WTC11 (cell line): ENCODE results near the gene SMAP2. TPM values are rescaled to one million over a fixed set of nuclear protein-coding genes. Genes with fewer than 3 reads are reported as not detected.

ENCODE experiments used
- ATAC-seq: fragments of 200-7000 bp; cut with Tn5 transposase; 2 replicates; pipeline ENCODE4 v1.10.0; 2021; ENCODE audit warnings: mild to moderate bottlenecking, moderate library complexity
- CTCF ChIA-PET: fragments of 300-600 bp; sonication (Branson Sonifier 250); formaldehyde crosslinking; loops from one replicate; lab custom pipeline; 2021; ENCODE audit warnings: antibody characterized with exemption; lab: Charles Lee
- POLR2A ChIA-PET: fragments of 350-600 bp; sonication (Branson Sonifier 250); formaldehyde crosslinking; loops from one replicate; lab custom pipeline; 2021; ENCODE audit warnings: antibody characterized with exemption; lab: Charles Lee
- DNase-seq: peaks from one replicate; pipeline ENCODE4 v3.0.0; 2021; ENCODE audit warnings: low spot score
- H3K27ac Mint-ChIP-seq: 2 replicates; pipeline ENCODE4 v1.8.0; 2021; ENCODE audit warnings: mixed read lengths
- H3K27me3 Mint-ChIP-seq: 2 replicates; pipeline ENCODE4 v1.8.0; 2021; ENCODE audit warnings: low read depth, mild to moderate bottlenecking, moderate library complexity, mixed read lengths
- H3K36me3 Mint-ChIP-seq: 2 replicates; pipeline ENCODE4 v1.8.0; 2021; ENCODE audit warnings: mixed read lengths
- H3K4me1 Mint-ChIP-seq: 2 replicates; pipeline ENCODE4 v1.8.0; 2022; ENCODE audit warnings: mixed read lengths
- H3K4me3 Mint-ChIP-seq: 2 replicates; pipeline ENCODE4 v1.8.0; 2021; ENCODE audit warnings: mild to moderate bottlenecking, moderate library complexity, mixed read lengths
- H3K9me3 Mint-ChIP-seq: 2 replicates; pipeline ENCODE4 v1.8.0; 2021; ENCODE audit warnings: mixed read lengths
- ATF6 ChIP-seq: sonication (generic); formaldehyde crosslinking; IDR thresholded peaks from 2 replicates; pipeline ENCODE4 v1.8.1; 2023; ENCODE audit warnings: mild to moderate bottlenecking, missing genetic modification reagents
- CDX4 ChIP-seq: fragments of 250-450 bp; sonication (Bioruptor Pico); IDR thresholded peaks from 2 replicates; pipeline ENCODE4 v1.9.0; 2021; ENCODE audit warnings: moderate library complexity, mild to moderate bottlenecking, inconsistent platforms, borderline replicate concordance
- CREB1 ChIP-seq: sonication (generic); formaldehyde crosslinking; IDR thresholded peaks from 2 replicates; pipeline ENCODE4 v1.8.0; 2023; ENCODE audit warnings: mild to moderate bottlenecking, missing genetic modification reagents
- E2F1 ChIP-seq: sonication (generic); formaldehyde crosslinking; IDR thresholded peaks from 2 replicates; pipeline ENCODE4 v1.8.0; 2022; ENCODE audit warnings: mild to moderate bottlenecking, missing genetic modification reagents
- EMX1 ChIP-seq: fragments of 250-450 bp; sonication (Bioruptor Pico); IDR thresholded peaks from 2 replicates; pipeline ENCODE4 v1.8.0; 2021; ENCODE audit warnings: mild to moderate bottlenecking
- FOXP4 ChIP-seq: sonication (generic); formaldehyde crosslinking; IDR thresholded peaks from 2 replicates; pipeline ENCODE4 v1.8.0; 2022; ENCODE audit warnings: mild to moderate bottlenecking, missing genetic modification reagents
- GTF2I ChIP-seq: fragments of 250-450 bp; sonication (Bioruptor Pico); conservative IDR thresholded peaks from 2 replicates; pipeline ENCODE4 v1.4.0; 2021; ENCODE audit warnings: mild to moderate bottlenecking
- HMGA2 ChIP-seq: fragments of 250-450 bp; sonication (Bioruptor Pico); IDR thresholded peaks from 2 replicates; pipeline ENCODE4 v1.4.0; 2021; ENCODE audit warnings: mild to moderate bottlenecking, moderate library complexity
- IRF2 ChIP-seq: sonication (generic); formaldehyde crosslinking; IDR thresholded peaks from 2 replicates; pipeline ENCODE4 v1.8.0; 2022; ENCODE audit warnings: low read depth, missing genetic modification reagents, borderline replicate concordance
- MXD4 ChIP-seq: fragments of 250-450 bp; sonication (Bioruptor Pico); IDR thresholded peaks from 2 replicates; pipeline ENCODE4 v1.8.0; 2021; ENCODE audit warnings: mild to moderate bottlenecking, moderate library complexity, borderline replicate concordance
- TCF7 ChIP-seq: sonication (generic); formaldehyde crosslinking; IDR thresholded peaks from 2 replicates; pipeline ENCODE4 v1.8.0; 2022; ENCODE audit warnings: mild to moderate bottlenecking, low read depth, missing genetic modification reagents, moderate library complexity
- TEAD1 ChIP-seq: sonication (generic); formaldehyde crosslinking; IDR thresholded peaks from 2 replicates; pipeline ENCODE4 v1.8.0; 2022; ENCODE audit warnings: mild to moderate bottlenecking, missing genetic modification reagents
- ZNF121 ChIP-seq: sonication (generic); formaldehyde crosslinking; IDR thresholded peaks from 2 replicates; pipeline ENCODE4 v1.8.0; 2023; ENCODE audit warnings: missing genetic modification reagents
- ZNF138 ChIP-seq: sonication (generic); formaldehyde crosslinking; conservative IDR thresholded peaks from 2 replicates; pipeline ENCODE4 v1.8.1; 2022; ENCODE audit warnings: mild to moderate bottlenecking, moderate library complexity, missing genetic modification reagents
- ZNF232 ChIP-seq: sonication (generic); formaldehyde crosslinking; IDR thresholded peaks from 2 replicates; pipeline ENCODE4 v1.8.0; 2022; ENCODE audit warnings: mild to moderate bottlenecking, missing genetic modification reagents
- ZNF317 ChIP-seq: sonication (generic); formaldehyde crosslinking; IDR thresholded peaks from 2 replicates; pipeline ENCODE4 v1.8.1; 2023; ENCODE audit warnings: low read depth, mild to moderate bottlenecking, moderate library complexity, missing genetic modification reagents, borderline replicate concordance
- ZNF425 ChIP-seq: fragments of 250-450 bp; sonication (Bioruptor Pico); conservative IDR thresholded peaks from 2 replicates; pipeline ENCODE4 v1.9.0; 2021; ENCODE audit warnings: mild to moderate bottlenecking
- ZNF512 ChIP-seq: sonication (generic); formaldehyde crosslinking; IDR thresholded peaks from 2 replicates; pipeline ENCODE4 v1.8.1; 2022; ENCODE audit warnings: missing genetic modification reagents, borderline replicate concordance
- ZSCAN18 ChIP-seq: fragments of 250-450 bp; sonication (Bioruptor Pico); IDR thresholded peaks from 2 replicates; pipeline ENCODE4 v2.1.2; 2022; ENCODE audit warnings: mild to moderate bottlenecking, moderate library complexity
- total RNA-seq: library from RNA; stranded (reverse); gene quantifications from 3 replicates; pipeline ENCODE4 v1.2.3, GENCODE V29; 2021

The SMAP2 gene
- total RNA-seq, 1 experiment from 2014 or later = 4.9 TPM

- H3K4me3 Mint-ChIP-seq = no peak overlapping the region
Observed at GRCh38 chr1:40361201-40361600, 12.3 kb upstream of the SMAP2 start.

GRCh38 chr1:40361637-40362036 is 11.9 kb upstream of the SMAP2 start:
- ATAC-seq = no peak
- H3K27ac Mint-ChIP-seq = no peak overlapping the region
- H3K9me3 Mint-ChIP-seq = peaks cover 29% of the 10 kb centered on the region
- CTCF ChIA-PET = no interaction called here
- peaks cover 3% of the 10 kb centered on the region; the same call in 1 of the 2 replicates for H3K4me1 Mint-ChIP-seq
- POLR2A ChIA-PET = no interaction called here
- peaks cover 3% of the 10 kb centered on the region; the same call in 1 of the 2 replicates for H3K36me3 Mint-ChIP-seq
- no peak overlapping the region for H3K4me3 Mint-ChIP-seq
- peaks cover 22% of the 10 kb centered on the region for H3K27me3 Mint-ChIP-seq
- DNase-seq = no peak
- TF ChIP-seq MXD4 (CRISPR knock-in tag) = no peak
- TF ChIP-seq CREB1 = no peak
- no peak for TF ChIP-seq ZNF317
- TF ChIP-seq E2F1 (CRISPR knock-in tag) = no peak
- no peak for TF ChIP-seq ZNF138 (CRISPR knock-in tag)
- TF ChIP-seq TEAD1 (CRISPR knock-in tag) = no peak
- TF ChIP-seq ZNF425 (CRISPR knock-in tag) = no peak

More at GRCh38 chr1:40361201-40361600, 12.3 kb upstream of the SMAP2 start:
- Mint-ChIP-seq H3K27me3 (peaks cover 22% of the 10 kb centered on the region), H3K36me3 (peaks cover 3% of the 10 kb centered on the region; the same call in 1 of the 2 replicates), H3K27ac (no peak overlapping the region), H3K9me3 (peaks cover 31% of the 10 kb centered on the region), H3K4me1 (peaks cover 3% of the 10 kb centered on the region; the same call in 1 of the 2 replicates)
- CTCF ChIA-PET = no interaction called here
- POLR2A ChIA-PET = no interaction called here
- no peak for TF ChIP-seq ATF6 (CRISPR knock-in tag)
- TF ChIP-seq ZNF512 (CRISPR knock-in tag) = no peak
- no peak for TF ChIP-seq TCF7 (CRISPR knock-in tag)
- no peak for TF ChIP-seq ZNF232 (CRISPR knock-in tag)
- TF ChIP-seq ZSCAN18 = no peak
- no peak for TF ChIP-seq HMGA2 (CRISPR knock-in tag)
- no peak for TF ChIP-seq CREB1
- TF ChIP-seq EMX1 (CRISPR knock-in tag) = no peak
- no peak for TF ChIP-seq ZNF121 (CRISPR knock-in tag)
- TF ChIP-seq IRF2 (CRISPR knock-in tag) = no peak
- TF ChIP-seq CDX4 (CRISPR knock-in tag) = no peak
- TF ChIP-seq GTF2I = no peak
- no peak for TF ChIP-seq FOXP4 (CRISPR knock-in tag)
- no peak for DNase-seq
- ATAC-seq = no peak
